Eye (tissue), 1 donor: ENCODE data around the gene TBC1D5.
"Not testable (repeated sequence)": the region's sequence is repeated elsewhere in the genome, so short reads cannot be mapped to it uniquely, and the experiment has no call there.

ENCODE experiments used
- DNase-seq: peaks from one replicate; pipeline ENCODE4 v3.0.0-alpha.2; 2015

Gene TBC1D5

GRCh38 chr3:17640466-17640865, 102.0 kb downstream of the TBC1D5 start:
- no peak for DNase-seq

GRCh38 chr3:17639765-17640164, 102.7 kb downstream of the TBC1D5 start:
- DNase-seq: no peak

- DNase-seq: no peak
These were observed 103.2 kb downstream of the TBC1D5 start for GRCh38 chr3:17639257-17639656.

- no peak for DNase-seq
These were observed 104.1 kb downstream of the TBC1D5 start for GRCh38 chr3:17638356-17638755.

GRCh38 chr3:17635675-17636074, 106.8 kb downstream of the TBC1D5 start:
- not testable (repeated sequence) for DNase-seq

GRCh38 chr3:17634964-17635363, 107.5 kb downstream of the TBC1D5 start:
- no peak for DNase-seq

- DNase-seq: no peak
These were observed 108.2 kb downstream of the TBC1D5 start for GRCh38 chr3:17634201-17634600.

- DNase-seq: no peak
These were observed 109.9 kb downstream of the TBC1D5 start for GRCh38 chr3:17632401-17633100.

- no peak for DNase-seq
These were observed 110.8 kb downstream of the TBC1D5 start for GRCh38 chr3:17631609-17632008.

GRCh38 chr3:17629400-17629799, 113.0 kb downstream of the TBC1D5 start:
- DNase-seq: no peak

- DNase-seq: no peak
These were observed 116.0 kb downstream of the TBC1D5 start for GRCh38 chr3:17626395-17626794.

GRCh38 chr3:17625133-17625532, 117.3 kb downstream of the TBC1D5 start:
- DNase-seq: no peak

- no peak for DNase-seq
These were observed 119.0 kb downstream of the TBC1D5 start for GRCh38 chr3:17623464-17623863.

GRCh38 chr3:17619968-17620367, 122.5 kb downstream of the TBC1D5 start:
- DNase-seq: no peak

- DNase-seq: not testable (repeated sequence)
These were observed 129.4 kb downstream of the TBC1D5 start for GRCh38 chr3:17613017-17613416.

- DNase-seq: no peak
These were observed 134.5 kb downstream of the TBC1D5 start for GRCh38 chr3:17607905-17608304.

GRCh38 chr3:17605934-17606333, 136.5 kb downstream of the TBC1D5 start:
- no peak for DNase-seq

GRCh38 chr3:17605032-17605431, 137.4 kb downstream of the TBC1D5 start:
- DNase-seq: no peak

GRCh38 chr3:17602126-17602525, 140.3 kb downstream of the TBC1D5 start:
- no peak for DNase-seq

GRCh38 chr3:17592956-17593355, 149.5 kb downstream of the TBC1D5 start:
- DNase-seq: no peak

- DNase-seq: no peak
These were observed 152.0 kb downstream of the TBC1D5 start for GRCh38 chr3:17590465-17590864.

- DNase-seq: no peak
These were observed 152.5 kb downstream of the TBC1D5 start for GRCh38 chr3:17589888-17590287.

GRCh38 chr3:17588422-17588821, 154.0 kb downstream of the TBC1D5 start:
- DNase-seq: no peak

GRCh38 chr3:17585394-17586325, 156.8 kb downstream of the TBC1D5 start:
- DNase-seq: peak; percentile 43
